HG02840 (cell line): ENCODE measurements around the gene HKDC1.
"Not testable (repeated sequence)": the region's sequence is repeated elsewhere in the genome, so short reads cannot be mapped to it uniquely, and the experiment has no call there.

Experiments
- ATAC-seq: cut with Tn5 transposase; IDR thresholded peaks from one replicate; pipeline ENCODE4 v1.9.1; 2021; ENCODE audit warnings: mild to moderate bottlenecking, moderate library complexity, moderate number of reproducible peaks; ENCODE audit not compliant: unreplicated experiment, low FRiP score

HKDC1 gene, protein sequence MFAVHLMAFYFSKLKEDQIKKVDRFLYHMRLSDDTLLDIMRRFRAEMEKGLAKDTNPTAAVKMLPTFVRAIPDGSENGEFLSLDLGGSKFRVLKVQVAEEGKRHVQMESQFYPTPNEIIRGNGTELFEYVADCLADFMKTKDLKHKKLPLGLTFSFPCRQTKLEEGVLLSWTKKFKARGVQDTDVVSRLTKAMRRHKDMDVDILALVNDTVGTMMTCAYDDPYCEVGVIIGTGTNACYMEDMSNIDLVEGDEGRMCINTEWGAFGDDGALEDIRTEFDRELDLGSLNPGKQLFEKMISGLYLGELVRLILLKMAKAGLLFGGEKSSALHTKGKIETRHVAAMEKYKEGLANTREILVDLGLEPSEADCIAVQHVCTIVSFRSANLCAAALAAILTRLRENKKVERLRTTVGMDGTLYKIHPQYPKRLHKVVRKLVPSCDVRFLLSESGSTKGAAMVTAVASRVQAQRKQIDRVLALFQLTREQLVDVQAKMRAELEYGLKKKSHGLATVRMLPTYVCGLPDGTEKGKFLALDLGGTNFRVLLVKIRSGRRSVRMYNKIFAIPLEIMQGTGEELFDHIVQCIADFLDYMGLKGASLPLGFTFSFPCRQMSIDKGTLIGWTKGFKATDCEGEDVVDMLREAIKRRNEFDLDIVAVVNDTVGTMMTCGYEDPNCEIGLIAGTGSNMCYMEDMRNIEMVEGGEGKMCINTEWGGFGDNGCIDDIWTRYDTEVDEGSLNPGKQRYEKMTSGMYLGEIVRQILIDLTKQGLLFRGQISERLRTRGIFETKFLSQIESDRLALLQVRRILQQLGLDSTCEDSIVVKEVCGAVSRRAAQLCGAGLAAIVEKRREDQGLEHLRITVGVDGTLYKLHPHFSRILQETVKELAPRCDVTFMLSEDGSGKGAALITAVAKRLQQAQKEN

DNA sequence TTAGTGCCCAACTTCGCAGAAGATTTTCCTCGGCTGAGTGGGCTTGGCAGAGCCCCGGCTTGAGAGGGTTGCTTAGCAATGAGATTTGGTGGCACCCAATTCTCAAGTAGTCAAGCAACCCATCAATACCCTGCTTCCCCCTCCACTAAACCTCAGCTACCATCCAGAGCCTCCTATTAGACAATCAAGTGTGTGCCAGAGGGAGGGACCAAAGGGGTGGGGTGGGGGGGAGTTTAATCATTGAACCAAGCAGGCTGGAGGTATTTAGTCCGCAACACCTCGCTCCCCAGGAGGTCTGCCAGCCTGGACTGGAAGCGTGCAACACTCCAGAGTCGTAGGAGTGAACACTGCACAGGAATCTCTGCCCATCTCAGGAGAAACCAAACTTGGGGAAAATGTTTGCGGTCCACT lies at the start of gene HKDC1:
HKDC1 (plus strand) TSS at position 292 of the 411 bp plus-strand sequence; CDS start at position 396, 104 bp downstream.
- no peak for ATAC-seq

DNA sequence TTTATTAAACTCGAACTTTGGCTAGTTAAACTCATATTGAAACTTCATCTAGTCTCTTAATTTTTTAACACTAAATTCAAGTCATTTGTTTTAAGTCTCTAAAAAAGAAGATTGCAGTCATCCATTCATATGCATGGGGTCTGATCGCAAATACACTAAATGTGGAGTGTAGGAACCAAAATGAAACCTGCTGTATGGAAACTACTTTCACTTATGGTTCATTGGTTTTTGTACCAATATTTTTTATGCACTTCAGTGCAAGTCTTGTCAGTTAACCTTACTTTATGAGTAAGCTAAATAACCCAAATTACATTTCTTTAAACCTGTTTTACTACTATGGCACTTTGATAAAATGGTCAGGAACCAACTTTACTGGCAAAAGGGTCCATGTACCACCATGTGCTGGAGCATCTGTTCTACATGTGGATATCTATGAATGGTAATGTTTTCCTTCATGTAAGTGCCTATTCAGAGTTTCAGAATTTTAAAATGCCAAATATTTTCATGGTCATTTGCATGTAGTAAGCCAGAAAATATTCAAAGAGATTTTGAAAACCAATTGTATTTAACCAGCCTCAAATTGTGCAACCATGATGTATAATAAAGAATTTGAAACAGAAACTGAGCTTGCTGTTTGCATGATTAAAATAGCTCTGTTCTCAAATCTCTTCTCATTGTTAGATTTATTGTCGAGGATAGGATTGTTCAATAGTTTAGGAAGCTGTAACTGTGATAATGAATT lies 47.7 kb upstream of the HKDC1 start:
- ATAC-seq: no peak

GRCh38 chr10:69175326-69175725 lies 44.8 kb upstream of the HKDC1 start:
- not testable (repeated sequence) for ATAC-seq

- ATAC-seq: no peak
Observed at GRCh38 chr10:69176823-69177222, 43.3 kb upstream of the HKDC1 start.

- ATAC-seq: peak; percentile 30
Observed at GRCh38 chr10:69179089-69179742, 40.9 kb upstream of the HKDC1 start.

DNA sequence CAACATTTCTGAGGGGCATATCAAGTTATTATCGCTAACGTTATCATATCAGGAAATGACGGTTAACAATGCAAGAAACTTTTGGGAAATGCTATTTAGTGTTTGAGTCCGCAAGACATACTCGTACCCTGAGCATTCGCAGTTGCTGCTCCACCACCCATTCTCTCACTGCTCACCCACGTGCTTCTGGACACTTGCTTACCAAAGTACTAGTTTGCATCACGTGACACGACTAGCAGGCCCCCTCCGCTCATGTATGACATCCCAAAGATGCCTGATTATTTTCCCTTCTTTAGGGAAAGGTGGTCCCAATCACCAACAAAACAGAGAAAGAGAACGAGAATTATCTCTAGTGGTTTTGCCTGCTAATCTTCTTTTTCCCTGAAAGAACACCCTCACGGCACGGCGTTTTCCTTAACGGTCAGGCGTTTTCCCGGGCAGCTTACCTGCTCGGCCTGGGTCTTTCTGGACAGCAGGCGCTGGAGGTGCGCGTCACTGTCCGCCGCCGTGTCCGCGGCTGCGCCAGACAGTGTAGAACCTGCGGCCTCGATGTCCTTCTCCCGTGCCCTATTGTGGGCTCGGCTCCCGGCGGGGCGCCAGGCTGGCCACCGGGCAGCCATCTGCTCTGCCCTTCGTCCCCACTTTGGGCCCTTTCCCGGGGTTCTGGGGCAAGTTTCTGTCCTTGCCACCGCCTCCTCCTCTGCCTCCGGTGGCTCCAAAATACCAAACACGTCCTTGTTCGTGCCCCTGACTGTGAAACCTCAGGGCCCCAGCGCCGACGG lies 40.2 kb upstream of the HKDC1 start, which contains the start of gene SUPV3L1:
SUPV3L1 (plus strand) TSS at position 492 of the 782 bp plus-strand sequence; CDS start at position 550, 58 bp downstream.
- ATAC-seq: peak; percentile 76

- no peak for ATAC-seq
Observed at GRCh38 chr10:69180525-69181204, 39.5 kb upstream of the HKDC1 start.

- no peak for ATAC-seq
Observed at GRCh38 chr10:69181433-69181832, 38.7 kb upstream of the HKDC1 start.

DNA sequence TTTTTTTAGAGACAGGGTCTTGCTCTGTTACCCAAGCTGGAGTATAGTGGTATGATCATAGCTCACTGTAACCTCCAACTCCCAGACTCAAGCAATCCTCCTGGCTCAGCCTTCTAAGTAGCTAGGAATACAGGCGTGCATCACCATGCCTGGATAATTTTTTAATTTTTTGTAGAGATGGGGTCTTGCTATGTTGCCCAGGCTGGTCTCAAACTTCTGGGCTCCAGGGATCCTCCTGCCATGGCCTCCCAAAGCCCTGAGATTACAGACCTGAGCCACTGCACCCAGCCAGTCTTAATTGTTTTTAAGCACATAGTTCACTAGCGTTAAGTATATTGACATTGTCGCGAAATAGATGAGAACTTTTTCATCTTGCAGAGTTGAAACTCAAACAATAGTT lies 38.1 kb upstream of the HKDC1 start:
- ATAC-seq: no peak

DNA sequence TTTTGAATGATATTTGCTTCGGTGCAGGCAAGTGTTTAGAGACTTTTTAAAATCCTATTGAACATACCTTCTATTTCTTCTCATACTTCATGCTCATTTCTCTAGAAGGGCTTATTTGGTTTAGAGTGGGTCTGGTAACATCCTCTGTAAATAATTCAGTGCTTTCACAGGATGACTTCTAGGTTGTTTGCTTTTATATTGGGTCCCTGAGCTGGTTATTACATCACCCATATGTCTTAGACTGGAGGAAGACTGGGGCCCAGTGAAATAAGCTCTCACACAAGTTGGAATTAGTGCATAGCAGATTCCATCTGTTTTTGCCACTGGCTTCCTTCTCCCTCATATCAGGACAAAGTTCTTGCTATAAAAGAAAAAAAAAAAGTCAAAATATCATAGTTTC lies 33.6 kb upstream of the HKDC1 start:
- no peak for ATAC-seq

- ATAC-seq: no peak
Observed at GRCh38 chr10:69201045-69201444, 19.1 kb upstream of the HKDC1 start.

DNA sequence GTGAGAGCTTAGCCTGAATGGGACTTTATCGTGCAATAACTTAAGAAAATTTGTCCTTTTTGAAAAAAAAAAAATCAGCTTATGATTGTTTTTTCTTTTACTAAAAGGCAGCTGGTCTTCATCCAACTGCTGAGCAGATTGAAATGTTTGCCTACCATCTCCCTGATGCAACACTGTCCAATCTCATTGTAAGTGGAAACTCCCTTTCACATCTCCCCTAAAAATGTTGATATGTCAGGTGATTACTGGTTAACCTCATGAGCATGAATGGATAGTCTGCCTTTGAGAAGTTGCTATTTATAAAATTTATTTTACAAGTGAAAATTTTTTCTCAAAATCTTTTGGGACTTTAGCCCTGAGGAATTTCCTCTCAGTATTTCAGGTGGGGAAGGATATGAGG lies 17.8 kb upstream of the HKDC1 start:
- ATAC-seq: no peak

GRCh38 chr10:69208761-69209160 lies 11.4 kb upstream of the HKDC1 start:
- ATAC-seq: no peak

GRCh38 chr10:69209787-69210484 lies 10.2 kb upstream of the HKDC1 start:
- no peak for ATAC-seq

- no peak for ATAC-seq
Observed at GRCh38 chr10:69211104-69211503, 9.0 kb upstream of the HKDC1 start.

DNA sequence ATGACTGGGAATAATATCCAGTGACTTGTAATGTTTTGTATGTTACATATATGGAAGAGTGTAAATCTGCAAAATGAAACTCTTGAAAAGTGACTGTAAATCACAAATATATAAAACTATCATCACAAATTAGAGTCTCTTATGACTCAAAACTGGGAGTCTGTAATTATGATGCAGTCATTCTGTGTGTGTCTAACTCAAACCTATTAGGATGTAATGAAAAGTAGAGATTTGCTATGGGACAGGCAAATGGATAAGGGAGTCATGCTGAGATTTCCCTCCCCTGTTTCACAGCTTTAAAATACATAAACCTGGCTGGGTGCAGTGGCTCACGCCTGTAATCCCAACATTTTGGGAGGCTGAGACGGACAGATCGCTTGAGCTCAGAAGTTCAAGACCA lies 8.6 kb upstream of the HKDC1 start:
- no peak for ATAC-seq

- ATAC-seq: no peak
Observed at GRCh38 chr10:69213591-69214311, 6.4 kb upstream of the HKDC1 start.
